CD4-positive, alpha-beta T cell treated with Interleukin-15 for 4 hours (primary cell): ENCODE results near the gene SLC16A5.
"Not testable (repeated sequence)": the region's sequence is repeated elsewhere in the genome, so short reads cannot be mapped to it uniquely, and the experiment has no call there.

ENCODE experiments used
- DNase-seq: peaks from one replicate; pipeline ENCODE4 v3.0.0-alpha.2; 2020; ENCODE audit warnings: low spot score

Gene SLC16A5

DNA sequence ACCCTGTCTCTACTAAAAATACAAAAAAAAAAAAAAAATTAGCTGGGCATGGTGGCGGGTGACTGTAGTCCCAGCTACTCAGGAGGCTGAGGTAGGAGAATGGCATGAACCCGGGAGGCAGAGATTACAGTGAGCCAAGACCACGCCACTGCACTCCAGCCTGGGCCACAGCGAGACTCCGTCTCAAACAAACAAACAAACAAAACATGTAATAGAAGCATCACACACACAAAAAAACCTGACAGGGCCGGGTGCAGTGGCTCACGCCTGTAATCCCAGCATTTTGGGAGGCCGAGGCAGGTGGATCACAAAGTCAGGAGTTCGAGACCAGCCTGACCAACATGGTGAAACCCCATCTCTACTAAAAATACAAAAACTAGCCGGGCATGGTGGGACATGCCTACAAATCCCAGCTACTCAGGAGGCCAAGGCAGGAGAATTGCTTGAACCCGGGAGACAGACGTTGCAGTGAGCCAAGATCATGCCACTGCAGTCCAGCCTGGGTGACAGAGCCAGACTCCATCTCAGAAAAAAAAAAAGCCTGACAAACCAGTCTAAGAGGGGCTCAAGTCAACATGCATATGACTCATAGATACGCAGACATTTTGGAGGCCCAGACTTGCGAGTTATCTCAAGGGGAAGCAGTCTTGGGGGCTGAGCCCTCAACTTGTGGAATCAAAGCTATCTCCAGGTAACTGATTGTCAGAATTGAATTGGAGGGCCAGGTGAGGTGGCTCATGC, 46.0 kb downstream of the SLC16A5 start:
- DNase-seq = not testable (repeated sequence)

DNA sequence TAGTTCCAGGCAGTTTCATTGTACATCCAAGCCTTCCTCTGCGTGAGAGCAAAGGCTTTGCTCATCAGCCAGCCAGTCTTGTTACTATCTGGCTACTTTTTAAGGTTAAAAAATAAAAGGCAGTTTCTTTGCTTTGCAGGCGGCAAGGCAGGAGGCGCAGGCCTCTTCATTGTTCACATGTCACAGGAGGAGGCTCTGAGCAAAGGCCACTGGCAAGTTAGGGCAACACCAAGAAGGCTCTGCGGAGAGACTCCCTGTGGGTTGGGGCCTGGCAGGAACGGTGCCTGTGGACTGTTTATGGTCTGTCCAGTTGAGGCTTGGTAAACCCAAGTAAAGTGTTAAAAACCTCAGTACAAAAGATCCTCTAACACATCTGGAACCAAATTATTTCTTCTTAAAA, 47.7 kb downstream of the SLC16A5 start:
- DNase-seq = no peak

DNA sequence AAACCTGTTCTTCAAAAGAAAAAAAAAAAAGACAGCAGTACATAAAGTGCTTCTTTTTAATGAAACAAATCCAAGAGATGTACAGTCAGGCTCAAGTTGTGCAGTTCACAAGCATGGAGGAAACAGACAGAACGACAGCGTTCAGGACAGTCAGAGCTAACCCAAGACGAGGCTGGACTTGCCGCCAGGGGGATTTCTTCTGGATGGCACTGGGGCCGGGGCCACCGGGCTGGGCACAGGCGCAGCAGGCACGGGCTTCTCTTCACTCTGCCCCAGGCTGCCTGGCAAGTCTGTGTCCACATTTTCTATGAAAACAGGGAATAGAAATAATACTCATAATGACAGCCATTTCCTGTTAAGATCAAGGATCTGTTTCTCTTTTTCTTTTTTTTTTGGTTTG, 48.2 kb downstream of the SLC16A5 start:
- DNase-seq = no peak

DNA sequence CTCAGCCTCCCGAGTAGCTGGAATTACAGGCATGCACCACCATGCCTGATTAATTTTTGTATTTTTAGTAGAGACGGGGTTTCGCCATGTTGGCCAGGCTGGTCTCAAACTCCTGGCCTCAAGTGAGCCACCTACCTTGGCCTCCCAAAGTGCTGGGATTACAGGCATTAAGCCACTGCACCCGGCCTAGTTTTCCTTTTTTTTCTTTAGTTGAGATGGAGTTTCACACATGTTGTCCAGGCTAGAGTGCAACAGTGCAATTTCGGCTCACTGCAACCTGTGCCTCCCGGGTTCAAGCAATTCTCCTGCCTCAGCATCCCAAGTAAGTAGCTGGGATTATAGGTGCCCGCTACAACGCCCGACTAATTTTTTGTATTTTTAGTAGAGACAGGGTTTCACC, 50.0 kb downstream of the SLC16A5 start:
- DNase-seq = not testable (repeated sequence)

DNA sequence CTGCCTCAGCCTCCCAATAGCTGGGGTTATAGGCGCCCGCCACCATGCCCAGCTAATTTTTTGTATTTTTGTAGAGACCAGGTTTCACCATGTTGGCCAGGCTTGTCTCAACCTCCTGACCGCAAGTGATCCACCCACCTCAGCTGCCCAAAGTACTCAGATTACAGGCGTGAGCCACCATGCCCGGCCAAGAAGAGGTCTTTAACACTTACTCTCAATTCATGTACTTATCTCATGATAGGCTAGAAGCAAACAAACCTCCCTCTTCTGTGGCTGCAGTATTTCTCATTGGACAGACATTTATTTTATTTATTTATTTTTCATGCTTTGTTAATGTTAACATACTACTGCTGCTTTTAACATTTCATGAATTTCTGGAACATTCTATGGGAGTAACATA, 50.8 kb downstream of the SLC16A5 start:
- DNase-seq = no peak

DNA sequence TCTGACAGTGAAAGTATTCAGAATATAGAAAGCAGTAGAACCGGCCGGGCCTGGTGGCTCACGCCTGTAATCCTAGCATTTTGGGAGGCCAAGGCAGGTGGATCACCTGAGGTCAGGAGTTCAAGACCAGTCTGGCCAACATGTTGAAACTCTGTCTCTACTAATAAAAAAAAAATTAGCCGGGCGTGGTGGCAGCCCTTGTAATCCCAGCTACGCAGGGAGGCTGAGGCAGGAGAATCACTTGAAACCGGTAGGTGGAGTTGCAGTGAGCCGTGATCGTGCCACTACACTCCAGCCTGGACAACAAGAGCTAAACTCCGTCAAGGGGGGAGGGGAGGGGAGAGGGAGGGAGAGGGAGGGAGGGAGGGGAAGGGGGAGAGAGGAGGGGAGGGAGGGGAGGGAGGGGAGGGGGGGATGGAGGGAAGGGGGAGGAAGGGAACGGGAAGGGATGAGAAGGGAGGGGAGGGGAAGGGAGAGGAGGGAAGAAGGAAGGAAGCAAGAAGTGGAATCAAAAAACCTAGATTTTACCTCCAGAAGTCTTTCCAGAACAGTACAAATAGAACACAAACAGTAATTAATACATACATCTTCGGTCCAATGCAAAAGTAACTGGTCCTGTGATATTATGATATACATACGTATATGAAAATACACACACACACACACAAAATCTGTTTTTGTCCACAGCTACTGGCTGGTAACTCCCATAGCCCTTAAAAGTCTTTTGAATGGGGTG, 54.6 kb downstream of the SLC16A5 start:
- DNase-seq = no peak

DNA sequence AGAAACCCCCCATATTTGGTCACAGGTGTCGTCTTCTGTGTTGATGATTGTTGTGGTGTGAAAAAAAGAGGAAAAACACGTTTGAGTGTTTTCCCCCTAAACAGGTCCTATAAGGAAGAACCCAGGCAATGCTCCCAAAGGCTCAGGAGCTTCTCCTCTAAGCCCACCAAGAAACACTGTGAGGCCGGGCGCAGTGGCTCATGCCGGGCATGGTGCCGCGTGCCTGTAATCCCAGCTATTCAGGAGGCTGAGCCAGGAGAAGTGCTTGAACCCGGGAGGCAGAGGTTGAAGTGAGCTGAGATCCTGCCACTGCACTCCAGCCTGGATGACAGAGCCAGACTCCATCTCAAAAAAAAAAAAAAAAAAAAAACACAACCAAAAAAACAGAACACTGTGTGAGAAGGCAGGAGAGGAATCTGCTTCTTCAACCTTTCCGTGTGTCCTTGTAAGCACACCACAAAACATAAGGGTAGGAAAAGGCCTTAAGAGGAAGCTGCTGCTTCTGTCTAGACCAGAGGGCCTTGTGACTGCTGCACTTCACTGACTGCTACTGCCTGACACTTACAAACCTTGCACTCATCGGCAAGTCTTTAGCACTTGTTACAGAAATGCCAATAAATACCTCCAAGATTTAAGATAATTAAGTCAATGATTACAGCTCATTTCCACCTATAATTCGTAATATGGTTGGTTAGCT, 57.2 kb downstream of the SLC16A5 start:
- DNase-seq = no peak

DNA sequence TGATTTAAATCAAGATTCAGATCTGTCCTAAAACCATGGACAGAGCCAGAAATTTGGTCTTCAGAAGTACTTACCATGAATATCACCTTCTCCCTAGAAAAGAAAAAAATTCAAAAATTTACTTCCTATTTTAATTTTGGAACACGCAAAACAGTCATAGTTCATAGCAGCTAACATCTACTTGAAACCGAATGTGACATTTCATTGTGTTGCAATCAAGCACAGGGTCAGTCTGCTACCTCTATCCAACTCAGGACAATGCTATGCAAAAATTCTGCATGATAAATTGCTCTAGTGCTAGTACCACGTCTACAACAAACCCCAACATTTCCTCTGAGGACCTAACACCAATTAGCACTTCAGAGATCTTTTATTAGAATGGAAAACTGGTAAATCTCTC, 58.8 kb downstream of the SLC16A5 start:
- no peak for DNase-seq

DNA sequence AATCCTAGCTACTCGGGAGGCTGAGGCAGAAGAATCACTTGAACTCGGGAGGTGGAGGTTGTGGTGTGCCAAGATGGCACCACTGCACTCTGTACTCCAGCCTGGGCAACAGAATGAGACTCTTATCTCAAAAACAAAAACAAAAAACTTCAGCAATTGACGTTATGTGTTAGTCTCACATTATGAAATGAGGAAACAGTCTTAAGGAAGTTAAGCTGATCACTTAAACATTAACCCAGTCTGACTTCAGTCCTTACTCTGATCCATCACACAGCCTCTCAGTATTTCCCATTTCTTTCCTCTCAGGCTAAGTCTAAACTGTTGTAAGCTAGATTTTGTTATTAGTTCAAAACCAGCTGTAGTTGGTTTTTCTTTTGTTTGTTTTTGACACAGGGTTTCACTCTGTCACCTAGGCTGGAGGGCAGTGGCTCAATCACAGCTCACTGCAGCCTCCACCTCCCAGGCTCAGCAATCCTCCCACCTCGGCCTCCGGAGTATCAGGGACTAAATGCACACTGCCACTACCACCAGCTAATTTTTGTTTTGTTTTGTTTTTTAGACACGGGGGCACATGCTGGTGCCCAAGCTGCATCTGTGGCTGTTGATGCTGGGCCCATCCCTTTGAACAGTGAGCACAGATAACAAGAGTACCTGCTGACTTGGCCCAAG, 60.3 kb downstream of the SLC16A5 start:
- DNase-seq = no peak

DNA sequence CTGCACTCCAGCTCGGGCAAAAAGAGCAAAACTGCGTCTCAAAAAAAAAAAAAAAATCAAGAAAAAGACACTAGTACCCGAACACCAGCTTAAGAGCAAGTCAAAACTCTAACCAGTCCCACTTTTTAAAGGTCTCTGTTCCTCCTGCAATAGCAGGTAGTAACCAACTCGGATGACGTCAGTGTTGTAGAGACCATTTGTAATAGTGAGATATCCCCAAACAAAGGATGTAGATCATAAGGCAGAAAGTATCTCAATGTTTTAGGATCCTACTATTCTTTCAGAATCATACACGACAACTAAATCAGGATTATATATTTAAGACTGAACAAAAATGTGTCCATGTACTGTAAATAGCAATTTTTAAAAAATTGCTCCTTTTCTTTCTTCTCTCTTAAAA, 64.2 kb downstream of the SLC16A5 start:
- DNase-seq = no peak

DNA sequence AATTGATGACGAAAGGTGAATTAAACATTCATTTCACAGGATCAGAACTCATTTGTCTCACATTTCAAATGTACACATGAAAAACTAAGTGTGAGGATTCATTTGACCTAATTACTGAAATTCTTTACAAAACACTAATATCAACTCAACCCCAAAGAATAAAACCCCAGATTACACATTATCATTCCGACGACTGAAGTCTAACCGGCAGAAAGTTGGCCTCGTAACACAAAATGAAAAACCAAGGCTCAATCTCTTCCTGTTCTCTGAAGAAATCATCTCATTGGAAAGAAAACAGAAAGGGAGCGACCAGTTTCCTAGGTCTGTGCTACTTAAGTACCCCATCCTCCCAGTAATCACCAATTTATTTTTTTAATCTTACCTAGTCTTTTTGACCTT, 64.8 kb downstream of the SLC16A5 start:
- no peak for DNase-seq

DNA sequence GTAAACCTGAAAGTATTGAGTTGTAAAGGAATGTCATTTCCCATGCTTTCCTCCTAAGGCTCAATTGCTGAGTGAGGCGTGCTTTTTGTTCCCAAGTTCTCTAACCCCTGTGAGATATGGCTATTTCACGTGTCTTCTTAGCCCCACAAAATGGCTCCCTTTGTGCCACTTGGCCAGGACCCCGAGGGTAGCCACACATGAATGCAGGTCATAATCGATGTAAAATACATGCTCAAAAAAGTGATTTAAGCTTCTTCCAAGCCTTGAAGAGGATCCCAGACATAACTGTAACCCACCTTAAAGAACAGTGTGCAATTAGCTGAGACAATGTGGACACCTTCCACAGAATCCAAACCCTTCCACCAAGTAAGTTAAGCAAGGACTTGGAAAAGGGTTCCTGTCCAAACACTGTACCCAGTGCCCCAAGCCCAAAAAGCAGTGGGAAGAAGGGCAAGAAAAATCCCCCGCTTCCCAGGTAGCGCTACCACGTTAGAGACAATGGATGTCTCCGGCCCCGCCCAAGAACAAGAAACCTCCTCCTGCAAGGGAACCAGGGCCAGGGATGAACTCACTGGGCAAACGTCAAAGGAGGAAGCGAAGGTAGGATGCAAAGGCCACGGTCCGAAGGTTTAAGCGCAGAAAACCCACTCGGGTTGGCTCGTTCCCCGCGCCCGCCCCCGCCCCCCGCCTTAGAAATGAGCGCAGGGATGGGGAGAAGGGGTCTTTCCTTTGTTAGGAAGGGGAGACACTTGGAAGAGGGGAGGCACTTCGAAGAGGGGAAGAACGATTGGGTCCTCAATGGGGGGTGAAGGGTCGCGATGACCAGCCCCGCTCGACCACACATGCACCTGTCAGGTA, 65.4 kb downstream of the SLC16A5 start:
- no peak for DNase-seq

DNA sequence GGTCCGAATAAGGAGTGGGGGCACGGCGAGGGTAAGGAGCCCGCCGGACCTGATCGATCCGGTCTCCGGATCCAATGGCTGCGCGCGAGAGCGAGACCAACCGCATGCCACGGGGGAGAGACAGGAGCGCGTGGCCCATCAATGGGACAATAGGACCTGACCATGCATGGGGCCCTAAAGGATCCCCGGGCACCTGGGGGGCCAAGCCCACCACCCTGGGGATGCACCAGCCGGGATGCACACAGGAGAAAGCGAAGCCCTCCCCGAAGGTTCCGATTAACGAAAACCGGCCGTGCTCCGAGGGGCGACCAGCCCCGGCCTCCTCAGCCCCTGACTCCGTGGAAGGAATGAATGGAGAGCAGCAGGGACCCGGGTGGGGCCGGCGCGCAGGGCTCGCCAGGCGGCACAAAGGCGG, 66.0 kb downstream of the SLC16A5 start:
- DNase-seq = no peak

DNA sequence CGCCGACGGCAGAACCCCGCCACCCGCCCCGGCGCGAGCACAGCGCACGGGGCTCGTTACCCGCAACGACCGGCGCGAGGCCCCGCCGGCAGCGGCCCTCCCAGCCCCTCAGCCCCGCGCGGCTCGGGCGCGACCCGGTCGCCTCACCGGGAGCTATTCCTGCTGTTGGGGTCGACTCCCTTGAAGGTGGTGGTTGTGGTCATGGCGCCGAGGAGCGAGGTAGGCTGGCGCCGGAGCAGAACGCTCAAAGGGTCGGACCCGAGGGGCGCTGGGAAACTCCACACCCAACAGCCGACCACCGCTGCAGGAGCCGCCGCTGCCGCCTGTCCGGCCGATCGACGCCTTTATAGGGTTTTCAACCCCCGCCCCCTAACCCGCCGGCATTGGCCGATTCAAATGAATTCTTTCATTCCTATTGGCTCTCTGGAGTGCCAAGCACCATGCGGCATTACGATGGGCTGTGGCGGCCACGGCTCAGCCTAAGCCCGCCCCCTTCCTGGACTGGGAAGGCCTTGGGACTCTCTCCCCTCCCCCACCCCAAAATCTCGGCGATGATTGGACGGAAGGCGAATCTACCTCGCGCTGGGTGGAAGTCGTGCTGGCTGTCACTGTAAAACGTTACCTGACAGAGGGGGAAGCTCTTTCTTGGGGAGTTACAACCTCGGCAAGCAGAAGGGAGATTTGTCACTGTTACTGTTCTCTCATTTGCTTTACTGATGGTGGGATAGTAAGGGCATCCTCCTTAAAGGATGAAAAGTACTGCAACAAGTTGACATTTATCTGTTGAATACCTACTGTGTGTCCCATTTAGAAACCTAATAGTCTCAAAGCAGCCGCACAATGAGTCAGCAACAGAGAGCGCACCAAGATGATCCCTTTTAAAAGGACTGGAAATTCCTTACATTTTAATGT, 66.7 kb downstream of the SLC16A5 start, which contains the start of gene JPT1:
Gene JPT1, minus strand, starts transcription at position 318 of the 912 bp plus-strand sequence. Its CDS starts 115 bp downstream, at position 203.
- peak; percentile 99 for DNase-seq

DNA sequence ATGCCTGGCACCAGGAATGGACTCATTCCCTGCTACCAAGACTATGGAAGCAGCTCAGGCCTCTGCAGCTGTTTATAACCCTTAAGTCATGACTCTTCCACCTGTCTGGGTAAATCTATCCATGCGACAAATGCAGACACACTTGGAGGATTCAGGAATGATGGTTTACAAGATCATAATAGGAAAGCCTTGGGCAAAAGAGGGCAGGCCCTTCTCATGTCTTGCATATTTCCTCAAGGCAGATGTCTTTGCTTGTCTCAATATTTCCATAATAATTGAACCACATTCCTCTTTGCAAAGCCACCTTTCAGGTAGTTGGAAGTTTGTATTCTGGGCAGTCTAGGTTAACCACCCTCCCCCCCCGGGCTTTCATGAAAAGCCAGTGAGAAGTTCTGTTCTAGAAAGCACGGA, 67.4 kb downstream of the SLC16A5 start:
- no peak for DNase-seq
